Suprapubic skin (tissue), 3 donors: Measurements from ENCODE around the gene AIFM3.

ENCODE experiments used
- POLR2A ChIP-seq, 2 donors: fragments of 450-650 bp; IDR thresholded peaks; one replicate each; pipeline ENCODE4 v1.6.1; 2017; ENCODE audit warnings: antibody characterized with exemption in 2 of 2, mild to moderate bottlenecking in 2 of 2, moderate library complexity in 2 of 2
- TF ChIP-seq, protein P1 (sequence below), 2 donors: fragments of 200-600 bp in 1 of 2; fragments of 450-650 bp in 1 of 2; sonication (generic) in 1 of 2; IDR thresholded peaks; one replicate each; pipeline ENCODE4 v1.5.1; 2016 to 2019; ENCODE audit warnings: antibody characterized with exemption in 2 of 2, mild to moderate bottlenecking in 1 of 2, moderate library complexity in 1 of 2

DNA sequence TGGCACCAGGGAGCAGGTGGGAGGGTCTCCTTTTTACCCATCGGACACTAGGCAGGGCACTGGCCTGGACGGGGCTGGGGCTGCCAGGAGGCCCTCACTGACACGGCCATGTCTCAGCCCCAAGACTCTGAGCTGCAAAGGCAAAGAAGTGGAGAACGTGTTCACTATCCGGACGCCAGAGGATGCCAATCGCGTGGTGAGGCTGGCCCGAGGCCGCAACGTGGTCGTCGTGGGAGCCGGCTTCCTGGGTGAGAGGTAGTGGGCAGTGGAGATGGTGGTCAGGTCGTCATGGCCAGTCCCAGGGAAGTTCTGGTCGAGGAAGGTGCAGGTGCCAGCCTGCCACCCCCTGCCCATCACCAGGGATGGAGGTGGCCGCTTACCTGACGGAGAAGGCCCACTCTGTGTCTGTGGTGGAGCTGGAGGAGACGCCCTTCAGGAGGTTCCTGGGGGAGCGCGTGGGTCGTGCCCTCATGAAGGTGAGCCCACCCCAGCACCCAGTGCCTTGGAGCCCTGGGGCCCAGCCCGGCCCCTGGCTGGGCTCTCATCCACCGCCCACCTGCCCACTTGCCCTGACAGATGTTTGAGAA is 9.3 kb downstream of the AIFM3 start:
- TF ChIP-seq, protein P1, sequence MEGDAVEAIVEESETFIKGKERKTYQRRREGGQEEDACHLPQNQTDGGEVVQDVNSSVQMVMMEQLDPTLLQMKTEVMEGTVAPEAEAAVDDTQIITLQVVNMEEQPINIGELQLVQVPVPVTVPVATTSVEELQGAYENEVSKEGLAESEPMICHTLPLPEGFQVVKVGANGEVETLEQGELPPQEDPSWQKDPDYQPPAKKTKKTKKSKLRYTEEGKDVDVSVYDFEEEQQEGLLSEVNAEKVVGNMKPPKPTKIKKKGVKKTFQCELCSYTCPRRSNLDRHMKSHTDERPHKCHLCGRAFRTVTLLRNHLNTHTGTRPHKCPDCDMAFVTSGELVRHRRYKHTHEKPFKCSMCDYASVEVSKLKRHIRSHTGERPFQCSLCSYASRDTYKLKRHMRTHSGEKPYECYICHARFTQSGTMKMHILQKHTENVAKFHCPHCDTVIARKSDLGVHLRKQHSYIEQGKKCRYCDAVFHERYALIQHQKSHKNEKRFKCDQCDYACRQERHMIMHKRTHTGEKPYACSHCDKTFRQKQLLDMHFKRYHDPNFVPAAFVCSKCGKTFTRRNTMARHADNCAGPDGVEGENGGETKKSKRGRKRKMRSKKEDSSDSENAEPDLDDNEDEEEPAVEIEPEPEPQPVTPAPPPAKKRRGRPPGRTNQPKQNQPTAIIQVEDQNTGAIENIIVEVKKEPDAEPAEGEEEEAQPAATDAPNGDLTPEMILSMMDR (IDR thresholded peaks at IDR 0.05) = no peak
- no peak for TF ChIP-seq POLR2A (IDR thresholded peaks at IDR 0.05)
